22Rv1 (cell line): ENCODE results near the gene KRT6B.
"Not testable (repeated sequence)": the region's sequence is repeated elsewhere in the genome, so short reads cannot be mapped to it uniquely, and the experiment has no call there.

Experiments used
- H3K27ac ChIP-seq: fragments of 450-650 bp; 2 replicates; pipeline ENCODE4 v1.5.1; 2017
- CTCF ChIP-seq: fragments of 450-650 bp; IDR thresholded peaks from 2 replicates; pipeline ENCODE4 v1.5.1; 2017; ENCODE audit warnings: mild to moderate bottlenecking
- ZFX ChIP-seq: fragments of 450-650 bp; IDR thresholded peaks from 2 replicates; pipeline ENCODE4 v1.6.1; 2017; ENCODE audit warnings: antibody characterized with exemption, borderline replicate concordance

Gene KRT6B

GRCh38 chr12:52452101-52452500, at the start of gene KRT6B:
Gene KRT6B (minus strand): TSS chr12:52452146. CDS start chr12:52452078, 68 bp downstream.
- H3K27ac ChIP-seq = no peak within 1 kb of the TSS
- TF ChIP-seq ZFX (no peak), CTCF (no peak)

GRCh38 chr12:52501490-52501889, 49.5 kb upstream of the KRT6B start:
- TF ChIP-seq CTCF = no peak
- TF ChIP-seq ZFX = no peak
- no peak overlapping the region for H3K27ac ChIP-seq

- not testable (repeated sequence) for H3K27ac ChIP-seq
These were observed 48.6 kb upstream of the KRT6B start for GRCh38 chr12:52500574-52500973.

- no peak overlapping the region for H3K27ac ChIP-seq
- TF ChIP-seq CTCF (no peak), ZFX (no peak)
These were observed 48.0 kb upstream of the KRT6B start for GRCh38 chr12:52499806-52500560.

- H3K27ac ChIP-seq = no peak overlapping the region
- TF ChIP-seq ZFX (no peak), CTCF (no peak)
These were observed 47.0 kb upstream of the KRT6B start for GRCh38 chr12:52498946-52499345.

- TF ChIP-seq ZFX = no peak
- TF ChIP-seq CTCF = no peak
- H3K27ac ChIP-seq = no peak overlapping the region
These were observed 46.0 kb upstream of the KRT6B start for GRCh38 chr12:52497975-52498374.

- H3K27ac ChIP-seq = no peak overlapping the region
- TF ChIP-seq CTCF = no peak
- no peak for TF ChIP-seq ZFX
These were observed 44.7 kb upstream of the KRT6B start for GRCh38 chr12:52496590-52497071.

- H3K27ac ChIP-seq = no peak overlapping the region
- no peak for TF ChIP-seq CTCF
- no peak for TF ChIP-seq ZFX
These were observed 44.1 kb upstream of the KRT6B start for GRCh38 chr12:52496054-52496453.
